ENCODE results near the gene TFG.

Gene TFG

GRCh38 chr3:100706365-100706764 is 2.9 kb upstream of the TFG start:
- TF ChIP-seq CTCF (IDR thresholded peaks at IDR 0.05; ENCODE audit: control insufficient read depth, extremely low read depth, insufficient read depth), result no peak
- no peak overlapping the region for H3K4me3 ChIP-seq (ENCODE audit: low read depth, low read length)
- DNase-seq (ENCODE audit: low read depth), result no peak

- no peak for DNase-seq (ENCODE audit: low read depth)
- H3K4me3 ChIP-seq (ENCODE audit: low read depth, low read length), result peak overlapping the region; percentile 79
- TF ChIP-seq CTCF (IDR thresholded peaks at IDR 0.05; ENCODE audit: control insufficient read depth, extremely low read depth, insufficient read depth), result no peak
Observed at GRCh38 chr3:100708644-100708988, 678 bp upstream of the TFG start.

GRCh38 chr3:100709842-100710260 is 557 bp downstream of the TFG start:
- no peak for DNase-seq (ENCODE audit: low read depth)
- H3K4me3 ChIP-seq (ENCODE audit: low read depth, low read length), result peak overlapping the region; percentile 79
- TF ChIP-seq CTCF (IDR thresholded peaks at IDR 0.05; ENCODE audit: control insufficient read depth, extremely low read depth, insufficient read depth), result no peak

- H3K4me3 ChIP-seq (ENCODE audit: low read depth, low read length), result peak overlapping the region; percentile 79
- peak; percentile 17; the same call in 1 of the 2 replicates for TF ChIP-seq CTCF (IDR thresholded peaks at IDR 0.05; ENCODE audit: control insufficient read depth, extremely low read depth, insufficient read depth)
- no peak for DNase-seq (ENCODE audit: low read depth)
Observed at GRCh38 chr3:100710261-100710968, 1.1 kb downstream of the TFG start.

- H3K4me3 ChIP-seq (ENCODE audit: low read depth, low read length), result no peak overlapping the region
- no peak for TF ChIP-seq CTCF (IDR thresholded peaks at IDR 0.05; ENCODE audit: control insufficient read depth, extremely low read depth, insufficient read depth)
- no peak for DNase-seq (ENCODE audit: low read depth)
Observed at GRCh38 chr3:100715176-100715575, 5.9 kb downstream of the TFG start.

- DNase-seq (ENCODE audit: low read depth), result no peak
- no peak overlapping the region for H3K4me3 ChIP-seq (ENCODE audit: low read depth, low read length)
- TF ChIP-seq CTCF (IDR thresholded peaks at IDR 0.05; ENCODE audit: control insufficient read depth, extremely low read depth, insufficient read depth), result no peak
Observed at GRCh38 chr3:100717063-100717462, 7.8 kb downstream of the TFG start.
